Tibial artery (tissue), 4 donors: ENCODE data around the gene ATP8A1.

ENCODE experiments used
- DNase-seq, 2 donors: peaks; one replicate each; pipeline ENCODE4 v3.0.0-alpha.2; 2019
- H3K27ac ChIP-seq, 2 donors: fragments of 200-600 bp; sonication (generic) in 1 of 2; 1 replicate in 1 of 2; 2 replicates in 1 of 2; pipeline ENCODE4 v1.5.1; 2018 to 2019; ENCODE audit warnings: mild to moderate bottlenecking in 1 of 2
- H3K27me3 ChIP-seq, 2 donors: fragments of 200-600 bp; sonication (generic) in 1 of 2; one replicate each; pipeline versions ENCODE4 v1.5.1 to v1.6.0; 2016 to 2019
- H3K36me3 ChIP-seq, 3 donors: fragments of 200-600 bp; sonication (generic) in 2 of 3; one replicate each; pipeline ENCODE4 v1.5.1; 2016 to 2019; ENCODE audit warnings: mild to moderate bottlenecking in 2 of 3
- H3K4me1 ChIP-seq, 4 donors: fragments of 200-600 bp; sonication (generic) in 2 of 4; 1 replicate in 3 of 4; 2 replicates in 1 of 4; pipeline ENCODE4 v1.5.1; 2016 to 2019
- H3K4me3 ChIP-seq, 2 donors: fragments of 200-600 bp; sonication (generic) in 1 of 2; 1 replicate in 1 of 2; 2 replicates in 1 of 2; pipeline ENCODE4 v1.5.1; 2018 to 2019; ENCODE audit warnings: mild to moderate bottlenecking in 2 of 2
- H3K9me3 ChIP-seq, 3 donors: fragments of 200-600 bp; sonication (generic) in 1 of 3; one replicate each; pipeline ENCODE4 v1.5.1; 2016 to 2019
- CTCF ChIP-seq, 2 experiments: fragments of 200-600 bp in 1 of 2; fragments of 450-650 bp in 1 of 2; IDR thresholded peaks; one replicate each; pipeline ENCODE4 v1.5.1; 2017 to 2019; ENCODE audit warnings: antibody characterized with exemption in 2 of 2, mild to moderate bottlenecking in 1 of 2, moderate library complexity in 1 of 2
- intact Hi-C: fragments of 100-400 bp; cut with DNase I; formaldehyde crosslinking; loops from one replicate; pipeline ENCODE4 v1.15.0; 2023; ENCODE audit warnings: low total_unique reads

ATP8A1 gene

GRCh38 chr4:42458657-42459056, 198.2 kb downstream of the ATP8A1 start:
- intact Hi-C loops: no loop called here
- DNase-seq: no peak
- Histone ChIP-seq H3K27ac (no peak overlapping the region), H3K27me3 (no peaks in the 10 kb centered on the region), H3K4me3 (no peak overlapping the region), H3K4me1 (peaks cover 0 to 9% (median 0%) of the 10 kb centered on the region in 4 donors), H3K9me3 (no peaks in the 10 kb centered on the region), H3K36me3 (peaks cover 5 to 14% (median 9%) of the 10 kb centered on the region in 3 donors)
- no peak for TF ChIP-seq CTCF (IDR thresholded peaks at IDR 0.05)

GRCh38 chr4:42454755-42455420, 202.0 kb downstream of the ATP8A1 start:
- Histone ChIP-seq H3K27ac (no peak overlapping the region), H3K36me3 (peaks cover 0 to 3% (median 0%) of the 10 kb centered on the region in 3 donors), H3K4me3 (no peak overlapping the region), H3K9me3 (no peaks in the 10 kb centered on the region), H3K4me1 (peaks cover 0 to 9% (median 0%) of the 10 kb centered on the region in 4 donors), H3K27me3 (no peaks in the 10 kb centered on the region)
- DNase-seq: no peak
- intact Hi-C loops: no loop called here
- no peak for TF ChIP-seq CTCF (IDR thresholded peaks at IDR 0.05)

- no peak for TF ChIP-seq CTCF (IDR thresholded peaks at IDR 0.05)
- intact Hi-C loops: no loop called here
- H3K9me3 ChIP-seq: no peaks in the 10 kb centered on the region
- H3K4me3 ChIP-seq: no peak overlapping the region
- H3K4me1 ChIP-seq: peaks cover 0 to under 1% (median 0%) of the 10 kb centered on the region in 4 donors
- H3K27me3 ChIP-seq: no peaks in the 10 kb centered on the region
- H3K27ac ChIP-seq: no peak overlapping the region
- DNase-seq: no peak
- peaks cover 0 to 3% (median 0%) of the 10 kb centered on the region in 3 donors for H3K36me3 ChIP-seq
Observed at GRCh38 chr4:42453612-42454011, 203.3 kb downstream of the ATP8A1 start.

GRCh38 chr4:42452823-42453222, 204.1 kb downstream of the ATP8A1 start:
- H3K4me1 ChIP-seq: no peaks in the 10 kb centered on the region
- intact Hi-C loops: no loop called here

GRCh38 chr4:42446823-42447222, 210.1 kb downstream of the ATP8A1 start:
- TF ChIP-seq CTCF (IDR thresholded peaks at IDR 0.05): no peak
- DNase-seq: no peak
- H3K4me3 ChIP-seq: no peak overlapping the region
- no peaks in the 10 kb centered on the region for H3K9me3 ChIP-seq
- H3K36me3 ChIP-seq: peaks cover 0 to 20% (median 0%) of the 10 kb centered on the region in 3 donors
- H3K4me1 ChIP-seq: no peaks in the 10 kb centered on the region
- no peaks in the 10 kb centered on the region for H3K27me3 ChIP-seq
- intact Hi-C loops: no loop called here
- no peak overlapping the region for H3K27ac ChIP-seq

More at GRCh38 chr4:42452823-42453222, 204.1 kb downstream of the ATP8A1 start:
- no peaks in the 10 kb centered on the region for H3K27me3 ChIP-seq
- peaks cover 0 to 3% (median 0%) of the 10 kb centered on the region in 3 donors for H3K36me3 ChIP-seq
- H3K27ac ChIP-seq: no peak overlapping the region
- no peak overlapping the region for H3K4me3 ChIP-seq
- DNase-seq: no peak
- TF ChIP-seq CTCF (IDR thresholded peaks at IDR 0.05): no peak
- H3K9me3 ChIP-seq: no peaks in the 10 kb centered on the region
